A172 (cell line): ENCODE results near the gene TPTE. TPM values are rescaled to one million over a fixed set of nuclear protein-coding genes. Genes with fewer than 3 reads are reported as not detected.
"Not testable (repeated sequence)": the region's sequence is repeated elsewhere in the genome, so short reads cannot be mapped to it uniquely, and the experiment has no call there.

Experiments used
- DNase-seq: peaks from one replicate; pipeline ENCODE4 v3.0.0-alpha.2; 2015; ENCODE audit warnings: low spot score
- total RNA-seq: library from RNA; depleted of rRNA; stranded (reverse); fragments of >200 nt; shearing (Covaris generic); gene quantifications from 2 replicates; pipeline ENCODE4 v1.2.3, GENCODE V29; 2014; rRNA removed

The TPTE gene
- 1.2 and 2.5 TPM in 2 replicates for total RNA-seq

- DNase-seq, result no peak
Observed at GRCh38 chr21:10521091-10521598, at the start of gene TPTE. TPTE (plus strand) TSS chr21:10521583; CDS start chr21:10538724, 17,141 bp downstream.

- DNase-seq, result not testable (repeated sequence)
Observed at GRCh38 chr21:10471999-10472398, 49.4 kb upstream of the TPTE start.

- DNase-seq, result not testable (repeated sequence)
Observed at GRCh38 chr21:10477794-10478193, 43.6 kb upstream of the TPTE start.

- not testable (repeated sequence) for DNase-seq
Observed at GRCh38 chr21:10479875-10480274, 41.5 kb upstream of the TPTE start.

GRCh38 chr21:10484864-10485263 lies 36.5 kb upstream of the TPTE start:
- DNase-seq, result not testable (repeated sequence)

GRCh38 chr21:10490453-10490852 lies 30.9 kb upstream of the TPTE start:
- not testable (repeated sequence) for DNase-seq

- DNase-seq, result no peak
Observed at GRCh38 chr21:10511116-10511515, 10.3 kb upstream of the TPTE start.

GRCh38 chr21:10516889-10517288 lies 4.5 kb upstream of the TPTE start:
- not testable (repeated sequence) for DNase-seq

- not testable (repeated sequence) for DNase-seq
Observed at GRCh38 chr21:10517904-10518303, 3.5 kb upstream of the TPTE start.

- not testable (repeated sequence) for DNase-seq
Observed at GRCh38 chr21:10521835-10522500, 585 bp downstream of the TPTE start.

GRCh38 chr21:10539956-10540355 lies 18.6 kb downstream of the TPTE start:
- no peak for DNase-seq

GRCh38 chr21:10544376-10544775 lies 23.0 kb downstream of the TPTE start:
- DNase-seq, result not testable (repeated sequence)

GRCh38 chr21:10547868-10548267 lies 26.5 kb downstream of the TPTE start:
- DNase-seq, result not testable (repeated sequence)

GRCh38 chr21:10548331-10548954 lies 27.1 kb downstream of the TPTE start:
- not testable (repeated sequence) for DNase-seq

GRCh38 chr21:10570803-10571202 lies 49.4 kb downstream of the TPTE start:
- DNase-seq, result not testable (repeated sequence)

- not testable (repeated sequence) for DNase-seq
Observed at GRCh38 chr21:10574531-10575310, 53.3 kb downstream of the TPTE start.

- no peak for DNase-seq
Observed at GRCh38 chr21:10575311-10575667, 53.9 kb downstream of the TPTE start.

GRCh38 chr21:10578910-10579309 lies 57.5 kb downstream of the TPTE start:
- not testable (repeated sequence) for DNase-seq

GRCh38 chr21:10589115-10589514 lies 67.7 kb downstream of the TPTE start:
- DNase-seq, result not testable (repeated sequence)

GRCh38 chr21:10607074-10607473 lies 85.7 kb downstream of the TPTE start:
- not testable (repeated sequence) for DNase-seq

- DNase-seq, result not testable (repeated sequence)
Observed at GRCh38 chr21:10614285-10614684, 92.9 kb downstream of the TPTE start.

GRCh38 chr21:10616061-10616460 lies 94.7 kb downstream of the TPTE start:
- not testable (repeated sequence) for DNase-seq
